D721Med (cell line): Measurements from ENCODE around the gene PNP.

Source experiments
- DNase-seq: peaks from one replicate; pipeline ENCODE4 v3.0.0; 2011; ENCODE audit warnings: low spot score; ENCODE audit not compliant: insufficient read length
- FAIRE-seq: peaks from 2 replicates; lab custom pipeline; 2011; peaks lifted over from hg19 to GRCh38; lab: Jason Lieb, UNC
- TF ChIP-seq, protein P1 (sequence below): IDR thresholded peaks from 2 replicates; pipeline ENCODE4 v1.5.1; 2012; ENCODE audit warnings: mild to moderate bottlenecking, control low read depth; ENCODE audit not compliant: insufficient read depth; ENCODE audit errors: missing control alignments

Gene PNP

DNA sequence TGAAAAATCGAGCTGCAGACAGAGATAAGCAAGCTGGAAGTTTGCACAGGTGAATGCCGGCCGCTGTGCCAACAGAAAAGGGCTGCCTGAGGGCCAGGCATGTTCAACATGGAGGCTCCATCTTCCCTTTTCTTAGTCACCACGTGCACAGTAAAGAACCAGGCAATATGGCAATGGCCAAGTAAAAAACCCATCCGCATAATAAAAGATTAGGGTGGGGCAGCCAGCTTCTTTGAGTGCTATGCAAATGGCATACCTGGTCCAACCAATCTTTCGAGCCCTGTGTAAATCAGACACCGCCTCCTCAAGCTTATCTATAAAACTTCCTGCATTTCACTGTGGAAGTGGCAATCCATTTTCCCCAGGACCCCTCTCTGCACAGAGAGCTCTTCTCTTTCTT is 16.7 kb downstream of the PNP start:
- no peak for FAIRE-seq
- TF ChIP-seq, protein P1, sequence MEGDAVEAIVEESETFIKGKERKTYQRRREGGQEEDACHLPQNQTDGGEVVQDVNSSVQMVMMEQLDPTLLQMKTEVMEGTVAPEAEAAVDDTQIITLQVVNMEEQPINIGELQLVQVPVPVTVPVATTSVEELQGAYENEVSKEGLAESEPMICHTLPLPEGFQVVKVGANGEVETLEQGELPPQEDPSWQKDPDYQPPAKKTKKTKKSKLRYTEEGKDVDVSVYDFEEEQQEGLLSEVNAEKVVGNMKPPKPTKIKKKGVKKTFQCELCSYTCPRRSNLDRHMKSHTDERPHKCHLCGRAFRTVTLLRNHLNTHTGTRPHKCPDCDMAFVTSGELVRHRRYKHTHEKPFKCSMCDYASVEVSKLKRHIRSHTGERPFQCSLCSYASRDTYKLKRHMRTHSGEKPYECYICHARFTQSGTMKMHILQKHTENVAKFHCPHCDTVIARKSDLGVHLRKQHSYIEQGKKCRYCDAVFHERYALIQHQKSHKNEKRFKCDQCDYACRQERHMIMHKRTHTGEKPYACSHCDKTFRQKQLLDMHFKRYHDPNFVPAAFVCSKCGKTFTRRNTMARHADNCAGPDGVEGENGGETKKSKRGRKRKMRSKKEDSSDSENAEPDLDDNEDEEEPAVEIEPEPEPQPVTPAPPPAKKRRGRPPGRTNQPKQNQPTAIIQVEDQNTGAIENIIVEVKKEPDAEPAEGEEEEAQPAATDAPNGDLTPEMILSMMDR: no peak

GRCh38 chr14:20486684-20487395 is 17.6 kb downstream of the PNP start:
- DNase-seq (no peak), FAIRE-seq (no peak)
- TF ChIP-seq, protein P1: no peak

More for the DNA sequence above, 16.7 kb downstream of the PNP start:
- no peak for DNase-seq

GRCh38 chr14:20487396-20487725 is 18.2 kb downstream of the PNP start:
- DNase-seq: no peak
- no peak for FAIRE-seq
- TF ChIP-seq, protein P1: no peak

DNA sequence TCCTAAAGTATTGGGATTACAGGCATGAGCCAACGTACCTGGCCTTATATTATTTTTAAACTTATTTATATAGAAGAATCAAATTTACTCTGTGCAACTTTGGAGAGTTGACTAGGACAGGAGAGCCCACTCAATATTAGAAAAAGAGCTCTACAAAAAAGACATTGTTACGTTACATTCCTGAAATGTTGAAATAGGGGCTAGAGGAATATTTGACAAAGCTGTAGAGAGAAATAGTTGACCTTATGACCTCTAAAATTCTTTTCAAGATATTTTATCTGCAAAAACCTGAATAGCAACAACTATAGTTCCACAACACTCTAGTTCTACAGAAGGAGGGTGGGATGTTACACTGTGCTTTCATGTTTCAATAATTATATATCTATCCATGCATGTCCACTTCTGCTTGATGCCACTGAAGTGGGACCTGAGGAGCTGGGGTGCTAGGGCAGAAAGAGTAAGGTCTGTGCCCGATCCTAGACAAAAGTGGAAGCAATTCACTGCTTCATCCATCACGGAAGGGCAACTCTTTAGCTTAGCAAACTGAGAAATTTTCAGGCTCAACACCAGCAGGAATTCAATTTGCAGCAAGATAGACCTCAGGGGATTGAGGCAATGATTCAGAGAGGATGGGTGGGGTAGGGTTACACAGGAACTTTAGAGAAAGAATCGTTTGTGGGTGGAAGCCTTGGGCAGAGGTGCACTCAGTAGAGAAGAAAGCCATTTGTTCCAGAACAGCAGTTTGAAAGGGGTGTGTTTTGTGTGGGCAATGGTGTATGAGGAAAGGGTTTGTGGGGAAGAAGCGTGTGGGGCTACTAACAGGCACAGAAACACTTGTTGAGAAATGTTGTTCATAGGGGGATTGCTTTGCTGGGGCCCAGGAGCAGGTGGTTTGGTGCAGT is 20.1 kb downstream of the PNP start:
- TF ChIP-seq, protein P1: no peak
- DNase-seq: no peak

GRCh38 chr14:20490563-20490962 is 21.4 kb downstream of the PNP start:
- FAIRE-seq: no peak
- DNase-seq: no peak
- TF ChIP-seq, protein P1: no peak

More for the DNA sequence above, 20.1 kb downstream of the PNP start:
- FAIRE-seq: no peak

- DNase-seq (no peak), FAIRE-seq (no peak)
- TF ChIP-seq, protein P1: no peak
These were observed 23.3 kb downstream of the PNP start for GRCh38 chr14:20492486-20492885.
